Measurements from ENCODE around the gene THRA. TPM values are rescaled to one million over a fixed set of nuclear protein-coding genes. Genes with fewer than 3 reads are reported as not detected.

Gene THRA
- polyA plus RNA-seq, 3 donors from 2014 or later, result 5.0 to 15.0 (median 8.0) TPM

DNA sequence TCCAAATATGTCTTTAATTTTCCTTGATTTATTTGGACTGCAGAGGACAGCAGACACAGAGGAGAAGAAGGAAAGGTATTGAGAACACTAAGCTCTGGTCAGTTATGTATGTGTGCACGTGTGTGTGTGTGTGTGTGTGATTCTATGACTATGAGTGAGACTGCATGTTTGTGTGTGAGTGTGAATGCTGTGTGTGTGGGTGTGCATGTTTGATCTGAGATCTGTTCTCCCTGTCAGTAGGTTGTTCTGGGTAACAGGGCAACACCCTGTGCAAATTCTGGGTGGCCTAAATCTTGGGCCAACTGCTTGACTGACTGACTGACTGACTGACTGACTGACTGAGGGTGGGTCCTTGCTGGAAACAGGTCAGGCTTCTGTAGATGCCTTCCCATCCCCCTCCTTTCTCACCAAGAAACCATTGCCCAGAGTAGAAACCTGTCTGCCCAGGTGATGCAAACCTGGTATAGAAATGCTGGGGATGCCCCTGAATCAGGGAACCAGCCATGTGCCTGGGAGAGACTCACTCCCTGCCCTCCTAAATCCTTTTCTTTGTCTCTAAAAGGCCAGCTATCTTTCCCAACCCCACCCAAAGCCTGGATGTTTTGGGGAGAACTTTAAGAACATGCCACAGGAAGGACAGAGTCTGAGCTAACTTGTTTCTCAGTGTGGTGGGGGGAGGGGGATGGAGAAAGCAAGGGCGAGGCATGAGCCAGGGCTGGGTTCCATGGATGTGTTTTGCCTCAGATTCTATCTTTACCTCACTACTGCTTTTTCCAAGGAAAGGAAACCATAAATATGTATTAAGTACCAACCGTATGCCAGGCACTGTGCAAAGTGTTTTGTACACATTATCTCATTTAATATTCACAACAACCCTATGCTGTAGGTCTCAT is 42.1 kb downstream of the THRA start:
- peaks cover 9 to 11% (median 11%) of the 10 kb centered on the region in 3 donors for H3K27me3 Mint-ChIP-seq (ENCODE audit: low read depth in 3 of 3)
- peaks cover 81 to 87% of the 10 kb centered on the region in 2 donors for H3K4me1 Mint-ChIP-seq
- H3K4me3 Mint-ChIP-seq, result peak overlapping the region in 1 of 5 donors; percentile 28
- no peak for DNase-seq
- H3K9me3 Mint-ChIP-seq, result no peaks in the 10 kb centered on the region
- H3K27ac Mint-ChIP-seq, result peak overlapping the region; percentile 16 to 96 (median 54)
- H3K36me3 Mint-ChIP-seq, result no peaks in the 10 kb centered on the region

DNA sequence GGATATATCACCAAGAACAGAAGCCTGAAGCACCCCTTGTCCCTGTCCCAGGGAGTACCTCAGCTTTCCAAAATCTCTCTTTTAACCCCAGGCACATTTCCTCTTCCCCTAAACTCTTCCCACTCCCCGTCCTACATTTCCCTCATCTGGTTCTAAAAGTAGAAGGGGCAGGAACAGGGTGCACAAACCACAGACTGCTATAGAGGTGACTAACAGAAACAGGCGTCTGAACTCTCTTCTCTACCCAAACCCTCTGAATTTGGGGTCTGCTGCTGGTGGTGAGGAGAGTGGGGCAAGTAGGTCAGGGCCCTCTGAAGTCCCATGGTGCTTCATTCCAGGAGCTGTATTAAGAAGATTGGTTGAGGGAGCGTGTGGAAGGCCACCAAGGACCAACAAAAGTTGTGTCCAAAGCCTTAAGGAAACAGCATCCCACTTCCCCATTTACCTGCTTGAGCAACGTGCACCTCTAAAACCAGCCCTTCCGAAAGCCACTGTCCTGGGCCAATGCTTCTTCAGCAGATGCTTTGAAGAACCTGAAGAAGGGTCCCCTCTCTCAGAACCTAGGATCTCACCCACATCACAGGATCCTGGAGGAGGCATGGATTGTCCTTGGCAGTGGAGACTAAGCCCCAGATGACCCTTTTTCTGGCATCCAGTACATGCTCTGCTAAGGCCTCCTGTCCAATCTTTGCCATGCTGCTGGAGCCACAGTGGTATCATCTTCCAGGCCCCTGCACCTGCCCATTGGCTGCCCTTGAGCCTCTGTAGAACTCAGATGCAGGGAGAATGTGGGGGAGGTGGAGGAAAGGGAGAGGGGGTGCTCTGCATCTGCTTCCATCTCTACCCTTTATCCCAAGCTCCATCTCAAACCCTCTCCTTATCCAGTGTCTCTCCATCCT is 43.3 kb downstream of the THRA start:
- Mint-ChIP-seq H3K36me3 (no peaks in the 10 kb centered on the region), H3K4me1 (peaks cover 81 to 87% of the 10 kb centered on the region in 2 donors), H3K27me3 (ENCODE audit: low read depth in 3 of 3) (peaks cover 7 to 11% (median 8%) of the 10 kb centered on the region in 3 donors), H3K4me3 (peak overlapping the region in 3 of 5 donors; percentile 44 to 78 (median 78)), H3K9me3 (no peaks in the 10 kb centered on the region), H3K27ac (peak overlapping the region; percentile 96 to 99 (median 98))
- no peak for DNase-seq

DNA sequence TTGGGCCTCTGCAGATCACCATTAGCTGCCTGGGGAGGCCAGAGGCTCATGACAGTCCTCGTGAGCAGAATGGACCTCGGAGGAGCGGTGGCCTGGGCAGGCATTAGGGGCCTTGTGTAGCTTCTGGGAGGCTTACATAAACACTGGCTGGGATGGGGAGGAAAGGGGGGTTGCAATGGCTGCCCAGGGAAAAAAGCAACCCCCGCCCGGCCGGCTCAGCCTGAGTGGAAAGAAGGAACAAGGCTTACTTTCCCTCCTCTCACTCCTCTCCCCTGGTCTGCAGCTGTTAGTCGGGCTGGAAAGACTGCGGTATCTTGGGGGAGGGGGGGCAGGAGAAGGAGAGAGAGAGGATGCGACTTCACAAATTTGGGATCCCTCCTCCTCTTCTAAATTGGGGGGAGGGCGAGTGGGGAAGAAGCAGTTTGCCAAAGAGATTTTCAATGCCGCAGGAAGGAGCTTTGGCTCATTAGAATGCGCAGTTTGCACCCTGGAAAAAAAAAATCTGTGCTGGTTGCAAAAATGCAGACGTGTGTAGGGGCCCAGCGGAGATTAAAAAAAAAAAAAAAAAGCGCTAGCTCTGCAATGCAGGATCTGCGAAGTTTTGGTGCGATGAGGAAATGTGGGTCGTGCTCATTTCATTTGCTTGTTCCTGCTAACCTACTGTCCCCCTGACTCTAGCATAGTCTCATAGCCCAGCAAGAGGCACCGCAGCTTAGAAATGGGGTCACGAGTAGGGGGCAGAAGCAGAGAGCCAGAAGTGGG is 44.2 kb downstream of the THRA start:
- Mint-ChIP-seq H3K9me3 (no peaks in the 10 kb centered on the region), H3K4me3 (peak overlapping the region; percentile 61 to 83 (median 78)), H3K36me3 (no peaks in the 10 kb centered on the region), H3K27me3 (ENCODE audit: low read depth in 3 of 3) (peaks cover 11 to 14% (median 13%) of the 10 kb centered on the region in 3 donors), H3K27ac (peak overlapping the region; percentile 96 to 99 (median 98)), H3K4me1 (peaks cover 84 to 89% of the 10 kb centered on the region in 2 donors)
- DNase-seq, result peak; percentile 54 to 71 (median 62)

GRCh38 chr17:40107522-40108174 is 44.9 kb downstream of the THRA start:
- H3K4me3 Mint-ChIP-seq, result peak overlapping the region; percentile 61 to 83 (median 78)
- peaks cover 91 to 95% of the 10 kb centered on the region in 2 donors for H3K4me1 Mint-ChIP-seq
- peaks cover 13 to 14% (median 14%) of the 10 kb centered on the region in 3 donors for H3K27me3 Mint-ChIP-seq (ENCODE audit: low read depth in 3 of 3)
- H3K36me3 Mint-ChIP-seq, result no peaks in the 10 kb centered on the region
- DNase-seq, result peak in 1 of 3 donors; percentile 42
- H3K9me3 Mint-ChIP-seq, result no peaks in the 10 kb centered on the region
- H3K27ac Mint-ChIP-seq, result peak overlapping the region; percentile 96 to 99 (median 98)

GRCh38 chr17:40108970-40109824 is 46.4 kb downstream of the THRA start:
- Mint-ChIP-seq H3K36me3 (no peaks in the 10 kb centered on the region), H3K4me1 (peaks cover 95 to 96% of the 10 kb centered on the region in 2 donors), H3K27me3 (ENCODE audit: low read depth in 3 of 3) (peaks cover 14 to 17% (median 16%) of the 10 kb centered on the region in 3 donors), H3K9me3 (no peaks in the 10 kb centered on the region), H3K4me3 (peak overlapping the region in 4 of 5 donors; percentile 34 to 47 (median 40)), H3K27ac (peak overlapping the region; percentile 86 to 99 (median 97))
- no peak for DNase-seq

DNA sequence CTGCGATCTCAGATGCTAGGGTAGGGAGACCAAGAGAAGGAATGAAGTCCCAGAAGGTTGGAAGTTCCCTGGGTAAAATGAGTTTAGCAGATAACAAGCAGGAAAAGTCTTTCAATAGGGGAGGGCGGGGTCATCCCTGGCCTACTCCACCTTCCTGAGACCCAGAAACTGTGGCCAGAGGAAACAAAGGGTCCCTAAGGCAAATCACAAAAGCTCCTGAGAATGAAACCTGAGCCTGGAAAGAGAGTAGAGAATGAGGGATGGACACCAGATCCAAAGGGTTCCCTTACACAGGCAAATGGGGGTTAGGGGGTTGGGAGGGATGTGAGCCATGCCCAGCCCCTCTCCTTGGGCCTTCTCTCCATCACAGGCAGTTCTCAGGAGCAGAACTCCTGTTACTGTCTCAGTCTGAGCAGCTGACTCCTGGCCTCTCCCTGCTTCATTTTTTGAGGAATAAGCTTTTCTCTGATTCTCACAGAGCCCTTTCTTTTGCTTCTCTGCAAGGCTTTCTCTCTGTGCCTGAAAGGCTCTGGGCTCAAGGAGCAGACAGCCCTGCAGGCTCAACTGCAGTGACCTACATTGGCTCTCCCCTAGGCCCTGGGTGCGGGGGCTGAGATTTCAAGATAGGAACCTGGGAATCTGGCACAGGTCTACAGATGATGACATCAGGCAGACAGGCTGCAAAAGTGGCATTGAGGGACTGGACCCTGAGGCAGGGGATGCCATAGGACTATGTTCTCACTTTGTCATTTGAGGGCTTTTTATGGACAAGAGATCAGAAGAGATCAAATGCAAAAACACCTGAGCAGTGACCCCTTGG is 47.5 kb downstream of the THRA start:
- no peak for DNase-seq
- Mint-ChIP-seq H3K27me3 (ENCODE audit: low read depth in 3 of 3) (peaks cover 13 to 17% (median 14%) of the 10 kb centered on the region in 3 donors), H3K4me3 (peak overlapping the region in 4 of 5 donors; percentile 26 to 75 (median 53)), H3K36me3 (no peaks in the 10 kb centered on the region), H3K9me3 (no peaks in the 10 kb centered on the region), H3K27ac (peak overlapping the region; percentile 65 to 99 (median 94)), H3K4me1 (peaks cover 85 to 86% of the 10 kb centered on the region in 2 donors)

- peak; percentile 67 to 73 (median 71) for DNase-seq
- H3K27ac Mint-ChIP-seq, result peak overlapping the region; percentile 65 to 99 (median 94)
- no peaks in the 10 kb centered on the region for H3K9me3 Mint-ChIP-seq
- no peaks in the 10 kb centered on the region for H3K36me3 Mint-ChIP-seq
- H3K4me1 Mint-ChIP-seq, result peaks cover 73% of the 10 kb centered on the region in 2 donors
- H3K4me3 Mint-ChIP-seq, result peak overlapping the region; percentile 65 to 77 (median 73)
- H3K27me3 Mint-ChIP-seq (ENCODE audit: low read depth in 3 of 3), result peaks cover 13 to 21% (median 14%) of the 10 kb centered on the region in 3 donors
Observed at GRCh38 chr17:40111221-40112128, 48.7 kb downstream of the THRA start.

DNA sequence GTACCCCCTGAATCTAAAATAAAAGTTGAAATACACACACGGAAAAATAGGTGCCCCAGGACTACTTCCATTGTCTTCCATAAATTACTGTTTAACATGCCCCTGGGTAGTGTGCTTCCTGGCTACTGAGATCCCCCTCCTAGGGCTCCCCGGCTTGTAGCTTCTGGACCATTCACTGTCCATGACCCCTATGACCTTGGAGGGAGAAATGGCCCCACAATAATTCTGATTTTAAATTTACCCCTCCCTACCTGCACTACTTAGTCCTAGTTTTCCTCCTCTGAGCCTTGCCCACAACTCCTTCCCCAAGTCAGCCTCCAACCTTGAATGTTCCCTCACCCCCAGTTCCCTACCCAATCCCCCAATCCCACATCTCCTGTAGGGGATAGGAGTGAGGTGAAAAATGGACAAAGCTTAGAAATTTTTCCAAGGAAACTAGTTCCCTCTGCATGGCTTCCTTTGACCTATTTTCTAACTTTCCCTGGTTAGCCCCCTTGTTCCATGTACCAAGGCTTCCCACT is 49.5 kb downstream of the THRA start:
- Mint-ChIP-seq H3K9me3 (no peaks in the 10 kb centered on the region), H3K36me3 (no peaks in the 10 kb centered on the region), H3K4me1 (peaks cover 65 to 66% of the 10 kb centered on the region in 2 donors), H3K27me3 (ENCODE audit: low read depth in 3 of 3) (peaks cover 10 to 21% (median 13%) of the 10 kb centered on the region in 3 donors), H3K4me3 (peak overlapping the region in 3 of 5 donors; percentile 2 to 75 (median 73)), H3K27ac (peak overlapping the region; percentile 65 to 96 (median 90))
- no peak for DNase-seq

DNA sequence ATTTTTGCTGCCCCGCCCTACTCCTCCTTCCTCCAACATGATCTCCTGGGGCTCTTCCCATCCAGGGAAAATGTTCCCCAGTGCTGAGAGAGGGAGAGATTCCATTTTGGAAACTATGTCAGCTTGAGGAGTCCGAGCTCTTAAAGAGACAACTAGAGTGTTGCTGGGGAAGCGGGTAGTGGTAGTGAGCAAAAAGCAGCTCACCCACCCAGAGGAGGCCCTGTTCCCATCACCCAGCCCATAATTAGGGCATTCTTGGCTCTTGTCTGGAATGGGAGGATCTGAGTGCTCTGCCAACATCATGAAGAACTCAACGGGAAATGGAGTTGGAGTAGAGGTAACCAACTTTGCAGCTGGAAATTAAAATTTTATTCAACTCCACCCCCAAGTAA is 49.9 kb downstream of the THRA start:
- H3K36me3 Mint-ChIP-seq, result no peaks in the 10 kb centered on the region
- H3K4me1 Mint-ChIP-seq, result peaks cover 60 to 61% of the 10 kb centered on the region in 2 donors
- H3K4me3 Mint-ChIP-seq, result peak overlapping the region in 4 of 5 donors; percentile 81 to 91 (median 86)

More for the DNA sequence above, 49.9 kb downstream of the THRA start:
- H3K27ac Mint-ChIP-seq, result peak overlapping the region; percentile 71 to 96 (median 90)
- H3K27me3 Mint-ChIP-seq (ENCODE audit: low read depth in 3 of 3), result peaks cover 8 to 21% (median 13%) of the 10 kb centered on the region in 3 donors
- no peaks in the 10 kb centered on the region for H3K9me3 Mint-ChIP-seq
- DNase-seq, result no peak

Measured in immature natural killer cell (primary cell).